ENCODE measurements around the gene SELENOM.

GRCh38 chr22:31151872-31152271 lies 44.5 kb upstream of the SELENOM start:
- TF ChIP-seq CTCF (IDR thresholded peaks at IDR 0.05; ENCODE audit: low read length) (no peak), EZH2 (optimal IDR thresholded peaks at IDR 0.05; ENCODE audit: low read depth, low read length) (no peak), EZH2phosphoT487 (IDR thresholded peaks at IDR 0.05; ENCODE audit: low read length) (no peak)
